Femur (tissue), 1 donor: ENCODE data around the gene SLC25A12.
"Not testable (repeated sequence)": the region's sequence is repeated elsewhere in the genome, so short reads cannot be mapped to it uniquely, and the experiment has no call there.

ENCODE experiments used
- DNase-seq: peaks from one replicate; pipeline ENCODE4 v3.0.0-alpha.2; 2017

The SLC25A12 gene

GRCh38 chr2:171893824-171894611 is at the start of gene SLC25A12:
SLC25A12 (minus strand) TSS chr2:171894244; CDS start chr2:171894214, 30 bp downstream.
- peak; percentile 88 for DNase-seq

- no peak for DNase-seq
These were observed 47.3 kb upstream of the SLC25A12 start for GRCh38 chr2:171941316-171941699.

GRCh38 chr2:171939743-171940071 is 45.7 kb upstream of the SLC25A12 start:
- DNase-seq = no peak

GRCh38 chr2:171939058-171939742 is 45.2 kb upstream of the SLC25A12 start:
- no peak for DNase-seq

- DNase-seq = no peak
These were observed 36.3 kb upstream of the SLC25A12 start for GRCh38 chr2:171930385-171930784.

- no peak for DNase-seq
These were observed 30.3 kb upstream of the SLC25A12 start for GRCh38 chr2:171924170-171924942.

GRCh38 chr2:171923206-171923605 is 29.2 kb upstream of the SLC25A12 start:
- DNase-seq = peak; percentile 49

GRCh38 chr2:171922230-171923022 is 28.4 kb upstream of the SLC25A12 start, which contains the start of gene HAT1:
HAT1 (plus strand) TSS chr2:171922461; CDS start chr2:171922501, 40 bp downstream.
- DNase-seq = peak; percentile 99

GRCh38 chr2:171921970-171922229 is 27.9 kb upstream of the SLC25A12 start:
- no peak for DNase-seq

GRCh38 chr2:171919453-171919852 is 25.4 kb upstream of the SLC25A12 start:
- no peak for DNase-seq

GRCh38 chr2:171913517-171913916 is 19.5 kb upstream of the SLC25A12 start:
- no peak for DNase-seq

- no peak for DNase-seq
These were observed 16.4 kb upstream of the SLC25A12 start for GRCh38 chr2:171910494-171910893.

- no peak for DNase-seq
These were observed 15.2 kb upstream of the SLC25A12 start for GRCh38 chr2:171909266-171909665.

GRCh38 chr2:171908235-171908634 is 14.2 kb upstream of the SLC25A12 start:
- DNase-seq = no peak

GRCh38 chr2:171902840-171903420 is 8.9 kb upstream of the SLC25A12 start:
- DNase-seq = no peak

GRCh38 chr2:171899623-171900282 is 5.7 kb upstream of the SLC25A12 start:
- not testable (repeated sequence) for DNase-seq

- no peak for DNase-seq
These were observed 1.7 kb upstream of the SLC25A12 start for GRCh38 chr2:171895786-171896185.

GRCh38 chr2:171894612-171894947 is 536 bp upstream of the SLC25A12 start:
- no peak for DNase-seq

- DNase-seq = no peak
These were observed 734 bp downstream of the SLC25A12 start for GRCh38 chr2:171893196-171893823.

GRCh38 chr2:171889808-171890207 is 4.2 kb downstream of the SLC25A12 start:
- DNase-seq = no peak

GRCh38 chr2:171889333-171889732 is 4.7 kb downstream of the SLC25A12 start:
- DNase-seq = no peak
